Measurements from ENCODE around the gene C1QBP.
"Not testable (repeated sequence)": the region's sequence is repeated elsewhere in the genome, so short reads cannot be mapped to it uniquely, and the experiment has no call there.

The C1QBP gene

GRCh38 chr17:5446786-5447185 is 7.8 kb upstream of the C1QBP start:
- Mint-ChIP-seq H3K27ac (no peak overlapping the region), H3K4me1 (no peaks in the 10 kb centered on the region), H3K9me3 (no peaks in the 10 kb centered on the region), H3K27me3 (no peaks in the 10 kb centered on the region), H3K4me3 (no peak overlapping the region), H3K36me3 (peaks cover 39% of the 10 kb centered on the region)
- CTCF ChIA-PET = no interaction called here
- no peak for DNase-seq

GRCh38 chr17:5444209-5444608 is 5.3 kb upstream of the C1QBP start:
- DNase-seq = no peak
- Mint-ChIP-seq H3K4me3 (no peak overlapping the region), H3K4me1 (peaks cover 9% of the 10 kb centered on the region), H3K9me3 (no peaks in the 10 kb centered on the region), H3K27ac (no peak overlapping the region), H3K27me3 (no peaks in the 10 kb centered on the region), H3K36me3 (peaks cover 31% of the 10 kb centered on the region)
- CTCF ChIA-PET = no interaction called here

- no peaks in the 10 kb centered on the region for H3K9me3 Mint-ChIP-seq
- peaks cover 11% of the 10 kb centered on the region for H3K4me1 Mint-ChIP-seq
- CTCF ChIA-PET = no interaction called here
- no peak overlapping the region for H3K4me3 Mint-ChIP-seq
- H3K27me3 Mint-ChIP-seq = no peaks in the 10 kb centered on the region
- peaks cover 30% of the 10 kb centered on the region for H3K36me3 Mint-ChIP-seq
- no peak for DNase-seq
- no peak overlapping the region for H3K27ac Mint-ChIP-seq
Observed at GRCh38 chr17:5443728-5444127, 4.8 kb upstream of the C1QBP start.

- no peaks in the 10 kb centered on the region for H3K27me3 Mint-ChIP-seq
- peak overlapping the region; percentile 90 for H3K27ac Mint-ChIP-seq
- peaks cover 43% of the 10 kb centered on the region for H3K4me1 Mint-ChIP-seq
- no peak for DNase-seq
- peak overlapping the region; percentile 82 for H3K4me3 Mint-ChIP-seq
- no peaks in the 10 kb centered on the region for H3K9me3 Mint-ChIP-seq
- peaks cover 38% of the 10 kb centered on the region for H3K36me3 Mint-ChIP-seq
- CTCF ChIA-PET = interaction anchor here (0.7 to 2.9 kb wide), 22 partner anchors 8 to 190 kb away, joined by 3 to 11 read pairs (median 4); partner anchors contain the start of genes DHX33, NUP88 and RPAIN
Observed at GRCh38 chr17:5439446-5439764, 450 bp upstream of the C1QBP start.

GRCh38 chr17:5437721-5438317 is 1.1 kb downstream of the C1QBP start:
- H3K9me3 Mint-ChIP-seq = no peaks in the 10 kb centered on the region
- peaks cover 46% of the 10 kb centered on the region for H3K36me3 Mint-ChIP-seq
- CTCF ChIA-PET = interaction anchor here (1.1 to 2.2 kb wide), 2 partner anchors 9 to 12 kb away, joined by 3 to 10 read pairs; no protein-coding TSS in a partner anchor
- H3K4me1 Mint-ChIP-seq = peaks cover 43% of the 10 kb centered on the region
- H3K27me3 Mint-ChIP-seq = no peaks in the 10 kb centered on the region
- H3K4me3 Mint-ChIP-seq = peak overlapping the region; percentile 82
- peak overlapping the region; percentile 90 for H3K27ac Mint-ChIP-seq
- no peak for DNase-seq

GRCh38 chr17:5435781-5436315 is 3.1 kb downstream of the C1QBP start:
- CTCF ChIA-PET, H3K27me3 Mint-ChIP-seq, DNase-seq, H3K9me3 Mint-ChIP-seq, H3K4me3 Mint-ChIP-seq: not testable (repeated sequence)
- Mint-ChIP-seq H3K4me1 (peaks cover 43% of the 10 kb centered on the region), H3K36me3 (peaks cover 57% of the 10 kb centered on the region), H3K27ac (peak overlapping the region; percentile 6)

- Mint-ChIP-seq H3K9me3 (no peaks in the 10 kb centered on the region), H3K27me3 (no peaks in the 10 kb centered on the region), H3K27ac (peak overlapping the region; percentile 55), H3K4me3 (no peak overlapping the region), H3K4me1 (peaks cover 45% of the 10 kb centered on the region), H3K36me3 (peaks cover 61% of the 10 kb centered on the region)
- CTCF ChIA-PET = no interaction called here
- DNase-seq = no peak
Observed at GRCh38 chr17:5434984-5435383, 4.0 kb downstream of the C1QBP start.

GRCh38 chr17:5431949-5432556 is 6.9 kb downstream of the C1QBP start:
- DNase-seq = no peak
- no peaks in the 10 kb centered on the region for H3K9me3 Mint-ChIP-seq
- CTCF ChIA-PET = interaction anchor here (1.2 to 2.8 kb wide), 2 partner anchors 8 to 17 kb away, joined by 3 to 11 read pairs; partner anchors contain the start of gene C1QBP
- H3K27me3 Mint-ChIP-seq = no peaks in the 10 kb centered on the region
- H3K4me3 Mint-ChIP-seq = no peak overlapping the region
- H3K36me3 Mint-ChIP-seq = peaks cover 68% of the 10 kb centered on the region
- peaks cover 22% of the 10 kb centered on the region for H3K4me1 Mint-ChIP-seq
- H3K27ac Mint-ChIP-seq = peak overlapping the region; percentile 3

GRCh38 chr17:5431234-5431633 is 7.7 kb downstream of the C1QBP start:
- DNase-seq, H3K4me3 Mint-ChIP-seq, H3K27me3 Mint-ChIP-seq, H3K9me3 Mint-ChIP-seq: not testable (repeated sequence)
- H3K4me1 Mint-ChIP-seq = peaks cover 13% of the 10 kb centered on the region
- H3K36me3 Mint-ChIP-seq = peaks cover 61% of the 10 kb centered on the region
- CTCF ChIA-PET = interaction anchor here (0.7 to 2.8 kb wide), 2 partner anchors 9 to 183 kb away, joined by 3 to 11 read pairs; partner anchors contain the start of gene C1QBP
- peak overlapping the region; percentile 29 for H3K27ac Mint-ChIP-seq

- CTCF ChIA-PET = interaction anchor here (2.8 kb wide), 1 partner anchor 10 kb away, joined by 11 read pairs; the partner anchor contains the start of gene C1QBP
- Mint-ChIP-seq H3K4me3 (no peak overlapping the region), H3K9me3 (no peaks in the 10 kb centered on the region), H3K27me3 (no peaks in the 10 kb centered on the region), H3K27ac (peak overlapping the region; percentile 60), H3K36me3 (peaks cover 63% of the 10 kb centered on the region), H3K4me1 (peaks cover 9% of the 10 kb centered on the region)
- no peak for DNase-seq
Observed at GRCh38 chr17:5430413-5430999, 8.4 kb downstream of the C1QBP start.

- DNase-seq = no peak
- Mint-ChIP-seq H3K4me1 (peaks cover 5% of the 10 kb centered on the region), H3K27ac (no peak overlapping the region), H3K9me3 (no peaks in the 10 kb centered on the region), H3K27me3 (no peaks in the 10 kb centered on the region), H3K4me3 (no peak overlapping the region), H3K36me3 (peaks cover 60% of the 10 kb centered on the region)
- CTCF ChIA-PET = interaction anchor here (1.0 kb wide), 2 partner anchors 8 to 10 kb away, joined by 3 to 4 read pairs; partner anchors contain the start of gene C1QBP
Observed at GRCh38 chr17:5429191-5429887, 9.6 kb downstream of the C1QBP start.

GRCh38 chr17:5425826-5426225 is 13.1 kb downstream of the C1QBP start:
- H3K4me1 Mint-ChIP-seq = peaks cover 27% of the 10 kb centered on the region
- H3K27ac Mint-ChIP-seq = no peak overlapping the region
- peaks cover 49% of the 10 kb centered on the region for H3K36me3 Mint-ChIP-seq
- no peak for DNase-seq
- CTCF ChIA-PET = no interaction called here
- no peak overlapping the region for H3K4me3 Mint-ChIP-seq
- no peaks in the 10 kb centered on the region for H3K9me3 Mint-ChIP-seq
- no peaks in the 10 kb centered on the region for H3K27me3 Mint-ChIP-seq

GRCh38 chr17:5424909-5425308 is 14.0 kb downstream of the C1QBP start:
- DNase-seq = no peak
- H3K4me1 Mint-ChIP-seq = peaks cover 30% of the 10 kb centered on the region
- no peaks in the 10 kb centered on the region for H3K9me3 Mint-ChIP-seq
- no peak overlapping the region for H3K4me3 Mint-ChIP-seq
- no peaks in the 10 kb centered on the region for H3K27me3 Mint-ChIP-seq
- peaks cover 48% of the 10 kb centered on the region for H3K36me3 Mint-ChIP-seq
- CTCF ChIA-PET = no interaction called here
- H3K27ac Mint-ChIP-seq = no peak overlapping the region

GRCh38 chr17:5422505-5422904 is 16.4 kb downstream of the C1QBP start:
- CTCF ChIA-PET = interaction anchor here (1.0 kb wide), 1 partner anchor 17 kb away, joined by 4 read pairs; no protein-coding TSS in a partner anchor
- Mint-ChIP-seq H3K4me3 (no peak overlapping the region), H3K27ac (no peak overlapping the region), H3K9me3 (no peaks in the 10 kb centered on the region), H3K27me3 (peaks cover 4% of the 10 kb centered on the region), H3K36me3 (peaks cover 40% of the 10 kb centered on the region), H3K4me1 (peaks cover 38% of the 10 kb centered on the region)
- DNase-seq = no peak

Measured in activated naive CD4-positive, alpha-beta T cell treated with anti-CD3 and anti-CD28 coated beads, Interleukin-2, amount 10 ng/mL, durations not matched to agents 7 days and 5 days (primary cell).